Gastroesophageal sphincter (tissue), 4 donors: ENCODE measurements around the gene ST6GALNAC3. TPM values are rescaled to one million over a fixed set of nuclear protein-coding genes. Genes with fewer than 3 reads are reported as not detected.

Source experiments
- ATAC-seq: fragments of 150-250 bp; one replicate; pipeline ENCODE4 v1.9.1; 2016; ENCODE audit warnings: mild to moderate bottlenecking, moderate library complexity
- H3K27ac ChIP-seq, 4 donors: fragments of 200-600 bp; sonication (generic) in 3 of 4; 1 replicate in 3 of 4; 2 replicates in 1 of 4; pipeline ENCODE4 v1.5.1; 2016 to 2019
- H3K27me3 ChIP-seq: fragments of 200-600 bp; sonication (generic); one replicate; pipeline ENCODE4 v1.5.1; 2019
- H3K36me3 ChIP-seq, 2 donors: fragments of 200-600 bp; sonication (generic); one replicate each; pipeline ENCODE4 v1.5.1; 2019; ENCODE audit warnings: control low read depth in 1 of 2
- H3K4me1 ChIP-seq, 3 donors: fragments of 200-600 bp; sonication (generic); 1 replicate in 2 of 3; 2 replicates in 1 of 3; pipeline ENCODE4 v1.5.1; 2016 to 2019; ENCODE audit warnings: control low read depth in 2 of 3
- H3K4me3 ChIP-seq, 2 donors: fragments of 200-600 bp; sonication (generic); one replicate each; pipeline ENCODE4 v1.5.1; 2019; ENCODE audit warnings: mild to moderate bottlenecking in 1 of 2, moderate library complexity in 1 of 2
- H3K9me3 ChIP-seq, 3 donors: fragments of 200-600 bp; sonication (generic); one replicate each; pipeline ENCODE4 v1.5.1; 2017 to 2019; ENCODE audit warnings: control low read depth in 2 of 3
- EP300 ChIP-seq: sonication (generic); formaldehyde crosslinking; IDR thresholded peaks from one replicate; pipeline ENCODE4 v1.6.1; 2017; ENCODE audit warnings: antibody characterized with exemption, mild to moderate bottlenecking
- POLR2A ChIP-seq, 2 donors: fragments of 450-650 bp; IDR thresholded peaks; one replicate each; pipeline ENCODE4 v1.6.1; 2017; ENCODE audit warnings: antibody characterized with exemption in 2 of 2, mild to moderate bottlenecking in 2 of 2, moderate library complexity in 1 of 2
- POLR2AphosphoS5 ChIP-seq: sonication (generic); formaldehyde crosslinking; IDR thresholded peaks from one replicate; pipeline ENCODE4 v1.6.1; 2017; ENCODE audit warnings: antibody characterized with exemption
- WGBS, 2 donors: methylation state at CpG; one replicate each; pipeline ENCODE4 v1.1.5; 2018; ENCODE audit warnings: low coverage in 1 of 2; 5-methylcytosine and 5-hydroxymethylcytosine counted together
- total RNA-seq, 4 donors: library from RNA; depleted of rRNA; stranded (reverse); fragments of >200 nt; gene quantifications; one replicate each; pipeline ENCODE4 v1.1.0, GENCODE V29; 2016
- TF ChIP-seq, protein P1 (sequence below), 4 experiments: fragments of 200-600 bp in 2 of 4; fragments of 450-650 bp in 2 of 4; sonication (generic) in 1 of 4; IDR thresholded peaks; one replicate each; pipeline ENCODE4 v1.5.1; 2017 to 2019; ENCODE audit warnings: antibody characterized with exemption in 4 of 4, mild to moderate bottlenecking in 2 of 4, moderate library complexity in 2 of 4

Gene ST6GALNAC3
- total RNA-seq, 4 donors from 2014 or later: 2.8 to 10.6 (median 3.3) TPM

DNA sequence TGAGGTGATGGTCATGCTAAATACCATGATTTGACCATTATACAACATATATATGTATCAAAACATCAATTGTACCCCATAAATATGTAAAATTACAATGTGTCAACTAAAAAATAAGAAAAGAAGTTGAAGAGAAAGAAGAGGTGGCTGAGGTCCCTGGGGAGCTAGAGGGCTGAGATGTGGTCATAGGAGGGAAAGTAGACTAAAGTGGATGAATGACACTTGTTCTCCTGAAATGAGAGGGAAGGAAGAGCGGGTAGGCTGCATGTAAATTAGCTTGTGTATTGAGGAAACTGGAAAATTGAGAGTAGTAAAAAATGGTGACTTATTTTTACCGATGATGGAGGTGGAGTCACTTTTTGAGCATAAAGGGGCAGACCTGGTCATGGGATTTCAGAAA lies 117.0 kb downstream of the ST6GALNAC3 start:
- Histone ChIP-seq H3K27me3 (no peaks in the 10 kb centered on the region), H3K36me3 (no peaks in the 10 kb centered on the region), H3K4me1 (no peaks in the 10 kb centered on the region), H3K4me3 (no peak overlapping the region), H3K9me3 (no peaks in the 10 kb centered on the region), H3K27ac (no peak overlapping the region)
- 94 to 100% methylated on average over 2 of the region's 2 CpGs for WGBS, 2 donors
- no peak for ATAC-seq
- TF ChIP-seq POLR2AphosphoS5 (no peak), EP300 (no peak), POLR2A (IDR thresholded peaks at IDR 0.05) (no peak)
- TF ChIP-seq, protein P1, sequence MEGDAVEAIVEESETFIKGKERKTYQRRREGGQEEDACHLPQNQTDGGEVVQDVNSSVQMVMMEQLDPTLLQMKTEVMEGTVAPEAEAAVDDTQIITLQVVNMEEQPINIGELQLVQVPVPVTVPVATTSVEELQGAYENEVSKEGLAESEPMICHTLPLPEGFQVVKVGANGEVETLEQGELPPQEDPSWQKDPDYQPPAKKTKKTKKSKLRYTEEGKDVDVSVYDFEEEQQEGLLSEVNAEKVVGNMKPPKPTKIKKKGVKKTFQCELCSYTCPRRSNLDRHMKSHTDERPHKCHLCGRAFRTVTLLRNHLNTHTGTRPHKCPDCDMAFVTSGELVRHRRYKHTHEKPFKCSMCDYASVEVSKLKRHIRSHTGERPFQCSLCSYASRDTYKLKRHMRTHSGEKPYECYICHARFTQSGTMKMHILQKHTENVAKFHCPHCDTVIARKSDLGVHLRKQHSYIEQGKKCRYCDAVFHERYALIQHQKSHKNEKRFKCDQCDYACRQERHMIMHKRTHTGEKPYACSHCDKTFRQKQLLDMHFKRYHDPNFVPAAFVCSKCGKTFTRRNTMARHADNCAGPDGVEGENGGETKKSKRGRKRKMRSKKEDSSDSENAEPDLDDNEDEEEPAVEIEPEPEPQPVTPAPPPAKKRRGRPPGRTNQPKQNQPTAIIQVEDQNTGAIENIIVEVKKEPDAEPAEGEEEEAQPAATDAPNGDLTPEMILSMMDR (IDR thresholded peaks at IDR 0.05): no peak

DNA sequence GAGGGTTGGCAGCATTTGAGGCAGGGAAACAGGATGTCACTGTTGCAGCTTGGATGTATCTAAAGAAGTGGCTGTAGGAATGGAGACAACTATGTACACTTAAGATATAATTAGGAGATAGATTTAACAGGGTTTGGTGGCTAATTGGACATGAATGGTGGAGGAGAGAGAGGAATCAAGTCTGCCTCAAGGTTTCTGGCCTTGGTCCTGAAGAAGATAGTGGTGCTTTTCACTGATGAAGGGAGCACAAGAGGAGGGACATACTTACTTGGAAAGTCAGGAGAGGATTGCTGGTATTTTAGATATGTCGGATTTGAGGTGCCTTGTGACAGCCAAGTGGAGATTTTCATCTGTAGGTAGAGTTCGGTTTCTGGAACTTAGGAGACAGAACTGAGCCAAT lies 123.9 kb downstream of the ST6GALNAC3 start:
- Histone ChIP-seq H3K4me3 (no peak overlapping the region), H3K36me3 (no peaks in the 10 kb centered on the region), H3K4me1 (no peaks in the 10 kb centered on the region), H3K9me3 (no peaks in the 10 kb centered on the region), H3K27ac (no peak overlapping the region), H3K27me3 (no peaks in the 10 kb centered on the region)
- WGBS, 2 donors: 100% methylated on average over 1 to 2 of the region's 2 CpGs
- TF ChIP-seq EP300 (no peak), POLR2AphosphoS5 (no peak), POLR2A (IDR thresholded peaks at IDR 0.05) (no peak)
- TF ChIP-seq, protein P1 (IDR thresholded peaks at IDR 0.05): no peak
- no peak for ATAC-seq

DNA sequence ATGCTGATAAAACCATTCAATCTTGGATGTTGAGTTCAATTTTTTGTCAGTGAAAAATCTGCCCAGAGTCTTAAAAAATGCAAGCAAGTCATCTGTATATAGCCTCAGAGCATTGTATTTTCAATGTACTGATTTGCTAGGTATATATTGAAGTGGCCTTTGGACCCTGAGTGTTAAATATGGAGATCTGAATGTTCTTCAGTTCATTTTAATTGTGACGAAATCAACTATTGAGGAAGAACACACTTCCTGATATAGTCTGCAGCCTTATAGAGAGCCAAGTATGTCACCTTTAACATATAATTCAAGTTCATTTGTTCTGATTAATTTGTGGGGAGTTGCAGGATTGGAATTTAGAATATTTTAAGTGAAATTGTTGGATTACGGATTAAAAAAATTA lies 128.1 kb downstream of the ST6GALNAC3 start:
- H3K4me1 ChIP-seq: no peaks in the 10 kb centered on the region
- TF ChIP-seq POLR2AphosphoS5 (no peak), EP300 (no peak), POLR2A (IDR thresholded peaks at IDR 0.05) (no peak)
- TF ChIP-seq, protein P1 (IDR thresholded peaks at IDR 0.05): no peak
- WGBS, 2 donors: 81 to 96% methylated on average over 2 of the region's 2 CpGs
- no peak overlapping the region for H3K4me3 ChIP-seq
- peaks cover 0 to 5% (median 0%) of the 10 kb centered on the region in 3 donors for H3K9me3 ChIP-seq
- H3K27me3 ChIP-seq: no peaks in the 10 kb centered on the region
- no peak overlapping the region for H3K27ac ChIP-seq
- no peak for ATAC-seq
- no peaks in the 10 kb centered on the region for H3K36me3 ChIP-seq

DNA sequence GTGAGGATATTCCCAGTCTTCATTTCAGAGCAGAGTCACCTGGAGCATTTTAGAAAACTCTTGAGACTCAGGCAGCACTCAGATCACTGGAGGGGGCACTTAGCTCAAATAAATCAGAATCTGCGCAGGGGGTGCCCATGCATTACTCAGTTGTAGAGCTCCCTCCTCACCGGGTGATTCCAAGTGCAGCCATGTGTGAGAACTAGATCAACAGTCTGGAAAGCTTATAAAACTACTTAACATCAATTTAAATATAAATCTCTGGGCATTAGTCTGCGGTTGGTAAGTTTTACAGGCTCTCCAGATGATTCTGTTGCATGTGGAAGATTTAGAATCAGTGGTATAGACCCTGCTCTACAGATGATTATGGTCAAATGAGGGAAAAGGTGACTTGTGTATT lies 128.6 kb downstream of the ST6GALNAC3 start:
- Histone ChIP-seq H3K9me3 (peaks cover 0 to 5% (median 0%) of the 10 kb centered on the region in 3 donors), H3K27ac (no peak overlapping the region), H3K27me3 (no peaks in the 10 kb centered on the region), H3K4me3 (no peak overlapping the region), H3K4me1 (no peaks in the 10 kb centered on the region), H3K36me3 (no peaks in the 10 kb centered on the region)
- no peak for TF ChIP-seq EP300
- TF ChIP-seq, protein P1 (IDR thresholded peaks at IDR 0.05): no peak
- no peak for TF ChIP-seq POLR2A (IDR thresholded peaks at IDR 0.05)
- TF ChIP-seq POLR2AphosphoS5: no peak
- ATAC-seq: no peak
- 86 to 100% methylated on average over 1 to 3 of the region's 3 CpGs for WGBS, 2 donors

DNA sequence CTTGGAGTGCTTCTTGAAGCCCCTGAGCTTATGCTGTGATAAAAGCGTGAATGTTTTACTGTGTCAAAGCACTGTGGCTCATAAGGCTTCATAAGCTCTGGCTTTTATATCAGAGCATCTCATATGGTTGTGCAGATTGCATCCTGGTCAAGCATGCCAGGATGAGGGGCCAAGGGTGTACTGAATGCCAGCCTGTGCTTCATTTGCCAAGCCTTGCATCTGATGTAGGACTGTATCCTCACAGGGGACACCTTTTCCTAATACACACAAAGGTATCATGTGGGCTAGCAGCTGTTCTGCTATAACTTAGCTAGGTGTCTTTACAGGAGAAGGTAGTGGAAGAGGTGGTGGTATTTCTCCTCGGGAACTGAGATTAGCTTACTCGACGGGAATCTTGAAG lies 134.7 kb downstream of the ST6GALNAC3 start:
- Histone ChIP-seq H3K9me3 (peaks cover 0 to 4% (median 0%) of the 10 kb centered on the region in 3 donors), H3K27ac (no peak overlapping the region), H3K4me1 (no peaks in the 10 kb centered on the region), H3K4me3 (no peak overlapping the region), H3K36me3 (no peaks in the 10 kb centered on the region), H3K27me3 (no peaks in the 10 kb centered on the region)
- TF ChIP-seq POLR2AphosphoS5 (no peak), POLR2A (IDR thresholded peaks at IDR 0.05) (no peak), EP300 (no peak)
- ATAC-seq: no peak
- 76 to 78% methylated on average over 3 to 4 of the region's 4 CpGs for WGBS, 2 donors
